ENCODE measurements around the gene ZBTB43. TPM values are rescaled to one million over a fixed set of nuclear protein-coding genes. Genes with fewer than 3 reads are reported as not detected.
"Not testable (repeated sequence)": the region's sequence is repeated elsewhere in the genome, so short reads cannot be mapped to it uniquely, and the experiment has no call there.

ZBTB43 gene
- total RNA-seq, 3 donors from 2014 or later: 13.8 to 18.9 (median 18.2) TPM

DNA sequence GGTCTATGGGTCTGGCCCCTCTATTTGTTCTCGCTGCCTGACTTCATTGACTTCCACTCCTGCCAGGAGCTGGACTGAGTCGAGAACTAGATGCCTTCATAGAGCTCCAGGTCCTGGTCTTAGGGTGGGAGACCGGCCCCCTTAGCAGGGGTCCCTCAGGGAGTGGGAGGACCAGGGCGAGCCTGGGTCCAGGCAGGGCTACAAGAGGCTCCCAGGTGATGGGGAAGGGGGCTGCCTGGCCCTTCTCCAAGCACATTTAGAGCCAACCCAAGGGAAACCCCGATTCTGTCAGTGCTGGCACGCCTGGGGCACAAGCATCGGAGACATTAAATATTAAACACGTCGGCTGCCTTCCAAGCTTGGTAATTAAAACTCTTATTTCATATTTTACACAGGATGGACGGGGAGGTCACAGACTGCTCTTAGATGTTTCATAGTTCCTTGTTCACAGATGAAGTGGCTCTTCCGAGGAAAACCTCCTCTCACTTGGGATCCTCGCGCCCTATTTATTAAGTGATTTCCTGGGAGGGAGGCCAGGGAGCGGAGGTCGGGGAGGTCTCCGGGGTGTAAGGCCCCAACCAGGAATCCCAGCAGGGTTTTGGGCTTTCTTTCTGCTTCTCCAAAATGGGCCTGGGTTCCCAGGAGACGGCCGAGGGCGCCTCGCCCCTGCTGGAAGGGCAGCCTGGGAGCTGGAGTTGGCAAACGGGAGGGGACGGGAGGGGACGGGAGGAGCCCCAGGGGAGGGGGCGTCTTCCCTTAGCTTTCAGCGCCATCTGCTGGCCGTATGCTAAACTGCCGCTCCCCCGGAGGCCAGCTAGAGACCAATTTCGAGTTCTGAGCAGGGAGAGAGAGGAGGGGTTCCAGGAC lies 23.4 kb upstream of the ZBTB43 start:
- peak; percentile 87 for DNase-seq
- H3K36me3 Mint-ChIP-seq (ENCODE audit: insufficient read depth): no peaks in the 10 kb centered on the region
- H3K4me3 Mint-ChIP-seq: no peak overlapping the region
- H3K4me1 Mint-ChIP-seq (ENCODE audit: low read depth): no peaks in the 10 kb centered on the region
- peaks cover 21% of the 10 kb centered on the region for H3K27me3 Mint-ChIP-seq (ENCODE audit: low read depth)
- no peaks in the 10 kb centered on the region for H3K9me3 Mint-ChIP-seq
- peak; percentile 93 to 96 for ATAC-seq

DNA sequence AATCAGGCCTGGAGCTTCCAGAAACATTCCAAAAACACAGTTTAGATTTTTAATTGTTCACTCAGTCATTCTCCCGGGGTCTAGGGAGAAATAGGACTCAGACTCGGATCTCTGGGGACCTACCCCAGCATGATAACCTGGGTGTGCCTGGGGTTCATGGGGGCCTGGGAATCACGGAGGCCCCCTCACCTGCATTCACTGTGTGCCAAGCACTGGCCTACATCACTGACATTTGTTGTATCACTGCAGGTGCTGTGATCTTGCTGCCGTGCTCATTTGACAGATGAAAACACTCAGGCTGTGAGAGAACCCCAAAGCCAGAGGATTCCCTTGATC lies 22.8 kb upstream of the ZBTB43 start:
- H3K4me1 Mint-ChIP-seq (ENCODE audit: low read depth): no peaks in the 10 kb centered on the region
- no peaks in the 10 kb centered on the region for H3K36me3 Mint-ChIP-seq (ENCODE audit: insufficient read depth)
- no peak overlapping the region for H3K4me3 Mint-ChIP-seq
- H3K9me3 Mint-ChIP-seq: no peaks in the 10 kb centered on the region
- H3K27me3 Mint-ChIP-seq (ENCODE audit: low read depth): peaks cover 27% of the 10 kb centered on the region
- no peak for DNase-seq
- ATAC-seq: no peak

DNA sequence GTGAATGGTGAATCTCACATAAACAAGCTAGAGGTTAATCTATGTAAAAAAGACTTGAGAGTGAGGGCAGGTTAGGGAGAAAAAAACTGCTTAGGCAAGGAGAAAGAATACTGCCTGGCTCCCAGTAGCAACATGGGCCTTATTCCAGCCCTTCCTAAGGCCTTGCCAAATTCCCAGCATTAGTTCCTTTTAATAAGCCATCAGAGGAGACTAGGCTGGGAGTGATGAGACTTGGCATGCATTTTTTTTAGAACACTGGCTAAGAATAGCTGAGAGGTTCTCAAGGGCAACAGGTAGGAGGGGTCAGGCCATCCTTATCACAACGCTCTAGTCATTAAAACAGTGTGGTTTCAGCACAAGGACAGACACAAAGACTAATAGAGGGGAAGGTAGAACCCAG lies 20.9 kb upstream of the ZBTB43 start:
- H3K36me3 Mint-ChIP-seq (ENCODE audit: insufficient read depth): no peaks in the 10 kb centered on the region
- DNase-seq: no peak
- H3K4me1 Mint-ChIP-seq (ENCODE audit: low read depth): no peaks in the 10 kb centered on the region
- no peaks in the 10 kb centered on the region for H3K9me3 Mint-ChIP-seq
- no peak for ATAC-seq
- H3K27me3 Mint-ChIP-seq (ENCODE audit: low read depth): peaks cover 31% of the 10 kb centered on the region
- H3K4me3 Mint-ChIP-seq: no peak overlapping the region

- DNase-seq: no peak
- no peak for ATAC-seq
- no peaks in the 10 kb centered on the region for H3K4me1 Mint-ChIP-seq (ENCODE audit: low read depth)
- no peaks in the 10 kb centered on the region for H3K36me3 Mint-ChIP-seq (ENCODE audit: insufficient read depth)
- H3K4me3 Mint-ChIP-seq: no peak overlapping the region
- peaks cover 31% of the 10 kb centered on the region for H3K27me3 Mint-ChIP-seq (ENCODE audit: low read depth)
- no peaks in the 10 kb centered on the region for H3K9me3 Mint-ChIP-seq
These were observed 20.4 kb upstream of the ZBTB43 start for GRCh38 chr9:126784401-126784800.

DNA sequence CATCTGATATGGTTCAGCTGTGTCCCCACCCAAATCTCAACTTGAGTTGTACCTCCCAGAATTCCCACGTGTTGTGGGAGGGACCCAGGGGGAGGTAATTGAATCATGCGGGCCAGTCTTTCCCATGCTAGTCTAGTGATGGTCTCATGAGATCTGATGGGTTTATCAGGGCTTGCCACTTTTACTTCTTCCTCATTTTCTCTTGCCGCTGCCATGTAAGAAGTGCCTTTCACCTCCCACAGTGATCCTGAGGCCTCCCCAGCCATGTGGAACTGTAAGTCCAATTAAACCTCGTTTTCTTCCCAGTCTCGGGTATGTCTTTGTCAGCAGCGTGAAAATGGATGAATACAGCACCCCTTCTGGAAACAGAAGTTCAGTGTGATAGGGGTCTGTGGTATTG lies 20.0 kb upstream of the ZBTB43 start:
- H3K4me1 Mint-ChIP-seq (ENCODE audit: low read depth); H3K36me3 Mint-ChIP-seq (ENCODE audit: insufficient read depth); H3K4me3 Mint-ChIP-seq; H3K9me3 Mint-ChIP-seq; DNase-seq; ATAC-seq: not testable (repeated sequence)
- H3K27me3 Mint-ChIP-seq (ENCODE audit: low read depth): peaks cover 33% of the 10 kb centered on the region

GRCh38 chr9:126788046-126788445 lies 16.8 kb upstream of the ZBTB43 start:
- Mint-ChIP-seq H3K27me3 (ENCODE audit: low read depth) (peaks cover 40% of the 10 kb centered on the region), H3K9me3 (no peaks in the 10 kb centered on the region), H3K36me3 (ENCODE audit: insufficient read depth) (no peaks in the 10 kb centered on the region), H3K4me3 (no peak overlapping the region), H3K4me1 (ENCODE audit: low read depth) (no peaks in the 10 kb centered on the region)
- DNase-seq (no peak), ATAC-seq (no peak)

- Mint-ChIP-seq H3K4me3 (no peak overlapping the region), H3K9me3 (no peaks in the 10 kb centered on the region), H3K4me1 (ENCODE audit: low read depth) (no peaks in the 10 kb centered on the region), H3K27me3 (ENCODE audit: low read depth) (peaks cover 43% of the 10 kb centered on the region), H3K36me3 (ENCODE audit: insufficient read depth) (no peaks in the 10 kb centered on the region)
- DNase-seq (no peak), ATAC-seq (peak; percentile 73 to 89)
These were observed 16.0 kb upstream of the ZBTB43 start for GRCh38 chr9:126788634-126789349.

DNA sequence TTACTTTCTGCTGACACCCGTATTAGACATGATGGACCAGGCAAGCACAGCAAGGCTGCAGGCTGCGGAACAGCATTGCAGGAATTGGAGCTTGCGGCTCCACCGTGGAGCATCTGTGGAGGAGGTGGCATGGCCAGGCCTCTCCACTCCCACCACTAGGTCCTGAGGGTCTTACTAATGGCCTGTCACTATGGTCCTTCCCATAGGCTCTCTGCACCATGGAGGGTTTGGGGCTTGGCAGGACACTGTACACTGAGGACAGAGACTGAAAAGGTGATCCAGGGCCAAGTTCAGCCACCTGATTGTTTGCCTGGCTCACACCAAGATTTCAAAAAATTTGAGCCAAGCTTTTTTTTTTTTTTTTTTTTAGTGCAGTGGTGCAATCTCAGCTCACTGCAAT lies 14.3 kb upstream of the ZBTB43 start:
- DNase-seq (no peak), ATAC-seq (no peak)
- H3K4me3 Mint-ChIP-seq: no peak overlapping the region
- peaks cover 48% of the 10 kb centered on the region for H3K27me3 Mint-ChIP-seq (ENCODE audit: low read depth)
- no peaks in the 10 kb centered on the region for H3K36me3 Mint-ChIP-seq (ENCODE audit: insufficient read depth)
- H3K4me1 Mint-ChIP-seq (ENCODE audit: low read depth): no peaks in the 10 kb centered on the region
- H3K9me3 Mint-ChIP-seq: no peaks in the 10 kb centered on the region

GRCh38 chr9:126791406-126792230 lies 13.2 kb upstream of the ZBTB43 start:
- no peak for DNase-seq
- Mint-ChIP-seq H3K27me3 (ENCODE audit: low read depth) (peaks cover 45% of the 10 kb centered on the region), H3K9me3 (peaks cover 2% of the 10 kb centered on the region), H3K4me3 (no peak overlapping the region), H3K36me3 (ENCODE audit: insufficient read depth) (no peaks in the 10 kb centered on the region), H3K4me1 (ENCODE audit: low read depth) (no peaks in the 10 kb centered on the region)
- no peak for ATAC-seq

- ATAC-seq: no peak
- Mint-ChIP-seq H3K4me3 (no peak overlapping the region), H3K27me3 (ENCODE audit: low read depth) (peaks cover 35% of the 10 kb centered on the region), H3K36me3 (ENCODE audit: insufficient read depth) (no peaks in the 10 kb centered on the region), H3K9me3 (peaks cover 2% of the 10 kb centered on the region), H3K4me1 (ENCODE audit: low read depth) (no peaks in the 10 kb centered on the region)
- DNase-seq: no peak
These were observed 11.0 kb upstream of the ZBTB43 start for GRCh38 chr9:126793686-126794417.

GRCh38 chr9:126794441-126794840 lies 10.4 kb upstream of the ZBTB43 start:
- no peaks in the 10 kb centered on the region for H3K4me1 Mint-ChIP-seq (ENCODE audit: low read depth)
- H3K9me3 Mint-ChIP-seq: peaks cover 2% of the 10 kb centered on the region
- no peak overlapping the region for H3K4me3 Mint-ChIP-seq

DNA sequence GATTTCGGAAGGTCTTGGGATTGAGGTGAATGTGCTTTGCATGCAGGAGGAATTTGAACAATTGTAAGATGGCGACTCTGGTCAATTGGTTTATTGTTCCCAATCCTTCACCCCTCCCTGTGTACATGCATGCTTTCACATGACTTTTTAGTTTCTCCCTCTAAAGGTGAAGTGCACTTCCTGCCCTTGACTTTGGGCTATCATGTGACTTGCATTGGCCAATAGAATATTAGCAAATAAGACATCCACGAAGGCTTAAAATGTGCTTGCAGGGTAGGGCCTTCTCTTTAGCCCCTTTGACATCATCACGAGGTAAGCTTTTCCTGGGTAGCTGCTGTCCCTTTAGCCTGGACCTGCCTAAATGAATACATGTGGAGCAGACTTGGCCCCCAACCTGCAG lies 8.1 kb upstream of the ZBTB43 start:
- Mint-ChIP-seq H3K4me1 (ENCODE audit: low read depth) (no peaks in the 10 kb centered on the region), H3K9me3 (peaks cover 2% of the 10 kb centered on the region), H3K4me3 (no peak overlapping the region), H3K36me3 (ENCODE audit: insufficient read depth) (no peaks in the 10 kb centered on the region), H3K27me3 (ENCODE audit: low read depth) (peaks cover 19% of the 10 kb centered on the region)
- DNase-seq: no peak
- no peak for ATAC-seq

More at GRCh38 chr9:126794441-126794840, 10.4 kb upstream of the ZBTB43 start:
- no peaks in the 10 kb centered on the region for H3K36me3 Mint-ChIP-seq (ENCODE audit: insufficient read depth)
- H3K27me3 Mint-ChIP-seq (ENCODE audit: low read depth): peaks cover 33% of the 10 kb centered on the region
- ATAC-seq (no peak), DNase-seq (no peak)

- peaks cover 10% of the 10 kb centered on the region for H3K27me3 Mint-ChIP-seq (ENCODE audit: low read depth)
- ATAC-seq (no peak), DNase-seq (no peak)
- H3K36me3 Mint-ChIP-seq (ENCODE audit: insufficient read depth): no peaks in the 10 kb centered on the region
- no peak overlapping the region for H3K4me3 Mint-ChIP-seq
- no peaks in the 10 kb centered on the region for H3K4me1 Mint-ChIP-seq (ENCODE audit: low read depth)
- peaks cover 2% of the 10 kb centered on the region for H3K9me3 Mint-ChIP-seq
These were observed 6.9 kb upstream of the ZBTB43 start for GRCh38 chr9:126797903-126798302.

DNA sequence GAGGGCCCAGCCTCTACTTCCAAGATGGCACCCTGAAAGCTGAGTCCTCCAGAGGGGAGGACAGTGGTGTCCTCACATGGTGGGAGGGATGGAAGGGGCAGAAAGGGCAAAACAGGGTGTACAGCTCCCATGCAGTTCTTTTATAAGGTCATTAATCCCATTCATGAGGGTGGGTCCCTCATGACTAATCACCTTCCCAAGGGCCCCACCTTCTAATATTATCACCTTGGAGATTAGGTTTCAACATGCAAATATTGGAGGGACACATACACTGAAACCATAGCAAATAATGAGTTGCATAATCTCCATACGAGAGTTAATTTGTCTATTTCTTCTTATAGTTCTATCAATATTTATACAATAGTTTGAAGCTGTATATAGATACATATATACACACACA lies 5.8 kb upstream of the ZBTB43 start:
- H3K9me3 Mint-ChIP-seq: peaks cover 2% of the 10 kb centered on the region
- no peak for DNase-seq
- H3K4me3 Mint-ChIP-seq: no peak overlapping the region
- no peak for ATAC-seq
- peaks cover 6% of the 10 kb centered on the region for H3K27me3 Mint-ChIP-seq (ENCODE audit: low read depth)
- no peaks in the 10 kb centered on the region for H3K36me3 Mint-ChIP-seq (ENCODE audit: insufficient read depth)
- peaks cover 2% of the 10 kb centered on the region for H3K4me1 Mint-ChIP-seq (ENCODE audit: low read depth)
